ENCODE results near the gene NEUROD2.

DNA sequence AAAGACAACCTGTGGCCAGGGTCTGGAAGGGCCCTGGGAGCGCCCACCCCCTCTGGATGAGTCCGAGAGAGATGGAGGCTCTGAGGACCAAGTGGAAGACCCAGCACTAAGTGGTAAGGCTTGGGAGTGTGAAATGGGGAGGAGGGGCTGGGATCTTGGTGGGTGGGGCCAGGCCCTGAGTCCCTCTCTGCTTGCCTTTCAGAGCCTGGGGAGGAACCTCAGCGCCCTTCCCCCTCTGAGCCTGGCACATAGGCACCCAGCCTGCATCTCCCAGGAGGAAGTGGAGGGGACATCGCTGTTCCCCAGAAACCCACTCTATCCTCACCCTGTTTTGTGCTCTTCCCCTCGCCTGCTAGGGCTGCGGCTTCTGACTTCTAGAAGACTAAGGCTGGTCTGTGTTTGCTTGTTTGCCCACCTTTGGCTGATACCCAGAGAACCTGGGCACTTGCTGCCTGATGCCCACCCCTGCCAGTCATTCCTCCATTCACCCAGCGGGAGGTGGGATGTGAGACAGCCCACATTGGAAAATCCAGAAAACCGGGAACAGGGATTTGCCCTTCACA is 28.0 kb upstream of the NEUROD2 start:
- TF ChIP-seq, protein P1, sequence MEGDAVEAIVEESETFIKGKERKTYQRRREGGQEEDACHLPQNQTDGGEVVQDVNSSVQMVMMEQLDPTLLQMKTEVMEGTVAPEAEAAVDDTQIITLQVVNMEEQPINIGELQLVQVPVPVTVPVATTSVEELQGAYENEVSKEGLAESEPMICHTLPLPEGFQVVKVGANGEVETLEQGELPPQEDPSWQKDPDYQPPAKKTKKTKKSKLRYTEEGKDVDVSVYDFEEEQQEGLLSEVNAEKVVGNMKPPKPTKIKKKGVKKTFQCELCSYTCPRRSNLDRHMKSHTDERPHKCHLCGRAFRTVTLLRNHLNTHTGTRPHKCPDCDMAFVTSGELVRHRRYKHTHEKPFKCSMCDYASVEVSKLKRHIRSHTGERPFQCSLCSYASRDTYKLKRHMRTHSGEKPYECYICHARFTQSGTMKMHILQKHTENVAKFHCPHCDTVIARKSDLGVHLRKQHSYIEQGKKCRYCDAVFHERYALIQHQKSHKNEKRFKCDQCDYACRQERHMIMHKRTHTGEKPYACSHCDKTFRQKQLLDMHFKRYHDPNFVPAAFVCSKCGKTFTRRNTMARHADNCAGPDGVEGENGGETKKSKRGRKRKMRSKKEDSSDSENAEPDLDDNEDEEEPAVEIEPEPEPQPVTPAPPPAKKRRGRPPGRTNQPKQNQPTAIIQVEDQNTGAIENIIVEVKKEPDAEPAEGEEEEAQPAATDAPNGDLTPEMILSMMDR (IDR thresholded peaks at IDR 0.05; ENCODE audit: poor library complexity, severe bottlenecking): no peak
- TF ChIP-seq POLR2AphosphoS5 (IDR thresholded peaks at IDR 0.05) (no peak), EP300 (conservative IDR thresholded peaks at IDR 0.05; ENCODE audit: poor library complexity, severe bottlenecking) (no peak), REST (IDR thresholded peaks at IDR 0.05; ENCODE audit: borderline replicate concordance) (no peak), TAF1 (IDR thresholded peaks at IDR 0.05; ENCODE audit: low read depth) (no peak), MXI1 (conservative IDR thresholded peaks at IDR 0.05; ENCODE audit: poor library complexity, severe bottlenecking) (no peak), SMC3 (conservative IDR thresholded peaks at IDR 0.05; ENCODE audit: poor library complexity) (no peak), EZH2 (IDR thresholded peaks at IDR 0.05; ENCODE audit: borderline replicate concordance, insufficient read depth, low read length, poor library complexity, severe bottlenecking) (no peak)

Measured in neural cell (in vitro differentiated cells).